Suprapubic skin (tissue), 4 donors: ENCODE results near the gene SERAC1. TPM values are rescaled to one million over a fixed set of nuclear protein-coding genes. Genes with fewer than 3 reads are reported as not detected.
"Not testable (repeated sequence)": the region's sequence is repeated elsewhere in the genome, so short reads cannot be mapped to it uniquely, and the experiment has no call there.

ENCODE experiments used
- DNase-seq, 2 donors: peaks; one replicate each; pipeline ENCODE4 v3.0.0-alpha.2; 2019; ENCODE audit warnings: low spot score in 2 of 2
- H3K27ac ChIP-seq: fragments of 200-600 bp; sonication (generic); one replicate; pipeline ENCODE4 v1.5.1; 2019
- H3K27me3 ChIP-seq: fragments of 200-600 bp; sonication (generic); one replicate; pipeline ENCODE4 v1.5.1; 2019
- H3K36me3 ChIP-seq: fragments of 200-600 bp; sonication (generic); one replicate; pipeline ENCODE4 v1.5.1; 2019
- H3K4me1 ChIP-seq: fragments of 200-600 bp; sonication (generic); one replicate; pipeline ENCODE4 v1.5.1; 2019
- H3K4me3 ChIP-seq: fragments of 200-600 bp; sonication (generic); one replicate; pipeline ENCODE4 v1.5.1; 2019; ENCODE audit warnings: mild to moderate bottlenecking
- H3K9me3 ChIP-seq: fragments of 200-600 bp; sonication (generic); one replicate; pipeline ENCODE4 v1.5.1; 2019
- CTCF ChIP-seq, 2 donors: fragments of 200-600 bp in 1 of 2; fragments of 450-650 bp in 1 of 2; sonication (generic) in 1 of 2; IDR thresholded peaks; one replicate each; pipeline ENCODE4 v1.5.1; 2016 to 2019; ENCODE audit warnings: antibody characterized with exemption in 2 of 2, mild to moderate bottlenecking in 1 of 2, moderate library complexity in 1 of 2
- EP300 ChIP-seq: sonication (generic); formaldehyde crosslinking; IDR thresholded peaks from one replicate; pipeline ENCODE4 v1.6.1; 2017; ENCODE audit warnings: antibody characterized with exemption
- POLR2A ChIP-seq, 2 donors: fragments of 450-650 bp; IDR thresholded peaks; one replicate each; pipeline ENCODE4 v1.6.1; 2017; ENCODE audit warnings: antibody characterized with exemption in 2 of 2, mild to moderate bottlenecking in 2 of 2, moderate library complexity in 2 of 2
- POLR2AphosphoS5 ChIP-seq, 3 donors: sonication (generic); formaldehyde crosslinking; IDR thresholded peaks; one replicate each; pipeline ENCODE4 v1.6.1; 2017; ENCODE audit warnings: antibody characterized with exemption in 3 of 3
- WGBS: methylation state at CpG from one replicate; pipeline ENCODE4 v1.1.5; 2018; 5-methylcytosine and 5-hydroxymethylcytosine counted together
- total RNA-seq, 4 donors: library from RNA; depleted of rRNA; stranded (reverse); fragments of >200 nt; gene quantifications; one replicate each; pipeline ENCODE4 v1.1.0, GENCODE V29; 2016

SERAC1 gene
- total RNA-seq, 4 donors from 2014 or later, result 7.8 to 11.0 (median 8.7) TPM

- no peaks in the 10 kb centered on the region for H3K9me3 ChIP-seq
- no peak overlapping the region for H3K4me3 ChIP-seq
- DNase-seq, result no peak
- WGBS, result 83% methylated on average over 3 of the region's 3 CpGs
- H3K27ac ChIP-seq, result no peak overlapping the region
- TF ChIP-seq CTCF (IDR thresholded peaks at IDR 0.05) (no peak), POLR2AphosphoS5 (IDR thresholded peaks at IDR 0.05) (no peak), EP300 (no peak), POLR2A (IDR thresholded peaks at IDR 0.05) (no peak)
- no peaks in the 10 kb centered on the region for H3K36me3 ChIP-seq
- H3K4me1 ChIP-seq, result peaks cover 6% of the 10 kb centered on the region
- no peaks in the 10 kb centered on the region for H3K27me3 ChIP-seq
These were observed 7.0 kb upstream of the SERAC1 start for GRCh38 chr6:158175111-158175510.

GRCh38 chr6:158174514-158174913, 6.5 kb upstream of the SERAC1 start:
- Histone ChIP-seq H3K27ac (no peak overlapping the region), H3K27me3 (no peaks in the 10 kb centered on the region), H3K36me3 (no peaks in the 10 kb centered on the region), H3K4me1 (peaks cover 6% of the 10 kb centered on the region), H3K9me3 (no peaks in the 10 kb centered on the region), H3K4me3 (no peak overlapping the region)
- no peak for DNase-seq
- no peak for TF ChIP-seq CTCF (IDR thresholded peaks at IDR 0.05)
- peak in 1 of 3 donors; percentile 24 for TF ChIP-seq POLR2AphosphoS5 (IDR thresholded peaks at IDR 0.05)
- WGBS, result 54% methylated on average over 2 of the region's 2 CpGs

GRCh38 chr6:158174024-158174423, 6.0 kb upstream of the SERAC1 start:
- Histone ChIP-seq H3K4me1 (peaks cover 6% of the 10 kb centered on the region), H3K36me3 (no peaks in the 10 kb centered on the region), H3K27ac (no peak overlapping the region), H3K9me3 (no peaks in the 10 kb centered on the region), H3K27me3 (no peaks in the 10 kb centered on the region), H3K4me3 (no peak overlapping the region)
- no peak for DNase-seq
- TF ChIP-seq POLR2A (IDR thresholded peaks at IDR 0.05) (no peak), EP300 (no peak), POLR2AphosphoS5 (IDR thresholded peaks at IDR 0.05) (no peak), CTCF (IDR thresholded peaks at IDR 0.05) (no peak)
- WGBS, result 85% methylated on average over 2 of the region's 2 CpGs

GRCh38 chr6:158172001-158172400, 3.9 kb upstream of the SERAC1 start:
- H3K27me3 ChIP-seq, result no peaks in the 10 kb centered on the region
- no peak for TF ChIP-seq POLR2AphosphoS5 (IDR thresholded peaks at IDR 0.05)
- TF ChIP-seq CTCF (IDR thresholded peaks at IDR 0.05), result no peak
- no peak for TF ChIP-seq EP300
- TF ChIP-seq POLR2A (IDR thresholded peaks at IDR 0.05), result no peak
- no peak overlapping the region for H3K27ac ChIP-seq
- H3K4me3 ChIP-seq, result no peak overlapping the region
- no peaks in the 10 kb centered on the region for H3K36me3 ChIP-seq
- peaks cover 15% of the 10 kb centered on the region for H3K4me1 ChIP-seq
- no peak for DNase-seq
- no peaks in the 10 kb centered on the region for H3K9me3 ChIP-seq
- WGBS, result 72% methylated on average over 5 of the region's 5 CpGs

- Histone ChIP-seq H3K27ac (peak overlapping the region; percentile 13), H3K4me3 (no peak overlapping the region), H3K4me1 (peaks cover 19% of the 10 kb centered on the region), H3K27me3 (no peaks in the 10 kb centered on the region), H3K9me3 (no peaks in the 10 kb centered on the region), H3K36me3 (no peaks in the 10 kb centered on the region)
- WGBS, result 43% methylated on average over 3 of the region's 3 CpGs
- TF ChIP-seq POLR2A (IDR thresholded peaks at IDR 0.05), result no peak
- no peak for TF ChIP-seq POLR2AphosphoS5 (IDR thresholded peaks at IDR 0.05)
- TF ChIP-seq CTCF (IDR thresholded peaks at IDR 0.05), result no peak
- TF ChIP-seq EP300, result no peak
- DNase-seq, result no peak
These were observed 2.6 kb upstream of the SERAC1 start for GRCh38 chr6:158170656-158171081.

- H3K27me3 ChIP-seq, DNase-seq, H3K4me3 ChIP-seq, H3K27ac ChIP-seq, H3K36me3 ChIP-seq, H3K9me3 ChIP-seq: not testable (repeated sequence)
- WGBS, result 93% methylated on average over 6 of the region's 6 CpGs
- H3K4me1 ChIP-seq, result peaks cover 17% of the 10 kb centered on the region
These were observed 1.6 kb upstream of the SERAC1 start for GRCh38 chr6:158169634-158170033.
